Measurements from ENCODE around the gene AKR1C1.
"Not testable (repeated sequence)": the region's sequence is repeated elsewhere in the genome, so short reads cannot be mapped to it uniquely, and the experiment has no call there.

Gene AKR1C1

DNA sequence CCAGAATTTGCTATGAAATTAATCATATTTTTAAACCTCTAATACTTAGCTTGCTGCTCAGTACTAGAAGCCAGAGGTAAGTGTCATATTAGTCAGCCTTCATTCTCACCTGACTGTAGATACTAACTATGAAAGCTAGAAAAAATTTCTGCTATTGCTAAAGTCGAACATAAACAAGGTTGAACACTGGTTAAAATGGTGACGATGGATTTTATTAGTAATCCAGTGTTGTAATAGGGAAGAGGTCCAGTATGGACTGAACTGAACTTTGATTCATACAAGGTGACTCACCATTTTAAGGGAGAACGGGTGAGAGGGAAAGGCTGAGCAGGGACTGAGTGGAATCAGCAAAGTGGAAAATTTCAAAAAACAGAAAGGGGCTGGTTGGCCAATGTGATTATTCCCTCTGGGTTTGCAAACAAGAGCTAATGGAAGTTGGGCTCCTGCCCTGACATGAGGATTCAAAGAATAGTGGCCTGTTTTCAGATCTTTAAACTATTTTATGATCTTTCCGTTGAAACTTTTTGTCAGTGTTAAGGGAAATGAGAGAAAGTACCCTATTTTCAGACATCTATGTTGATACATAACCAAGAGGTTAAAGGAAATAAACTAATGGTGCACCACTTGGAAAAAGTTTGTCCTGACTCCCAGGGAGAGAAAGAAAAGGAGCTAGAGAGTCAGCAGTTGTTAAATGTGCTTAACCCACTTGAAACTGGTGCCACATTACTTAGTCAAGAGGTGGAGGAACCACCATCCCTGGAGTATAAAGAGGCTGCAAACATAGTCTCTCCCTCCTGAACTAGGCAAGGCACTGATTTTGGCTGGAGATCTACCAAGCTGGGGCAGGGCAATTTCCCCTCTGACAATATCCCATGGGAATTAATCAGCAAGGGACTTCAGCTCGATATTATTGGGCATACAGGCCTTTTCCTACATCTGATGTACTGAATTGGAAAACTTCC, 15.3 kb upstream of the AKR1C1 start:
- peak; percentile 95 for DNase-seq (ENCODE audit: low read depth)

DNA sequence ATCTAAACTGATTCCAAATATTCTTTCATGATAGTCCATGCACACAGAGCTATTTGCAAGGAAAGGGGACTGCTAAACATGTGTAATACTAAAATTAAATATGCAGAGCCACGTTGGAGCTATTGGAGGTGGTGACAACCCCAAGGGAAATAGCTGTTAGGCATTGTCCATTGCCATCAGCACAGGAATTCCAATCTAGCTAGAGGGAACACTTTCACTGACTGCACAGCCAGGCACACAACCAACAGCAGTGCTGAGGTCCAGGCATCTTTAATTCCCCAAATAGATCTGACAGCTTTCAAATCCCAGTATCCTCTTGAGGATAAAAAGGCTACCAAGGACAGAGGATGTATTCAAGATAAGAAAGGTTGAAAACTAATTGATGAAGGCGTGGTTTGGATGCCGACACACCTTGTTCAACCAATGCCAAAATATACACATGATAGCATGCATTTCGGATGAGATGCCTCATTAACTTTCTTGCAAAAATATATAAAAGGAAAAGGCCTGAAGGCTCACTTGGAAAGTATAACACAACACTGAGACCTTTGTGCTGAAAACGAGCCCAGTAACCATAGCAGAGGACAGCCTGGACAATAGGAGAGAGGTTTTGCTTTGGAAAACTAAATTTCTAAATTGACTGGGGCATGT, 11.6 kb upstream of the AKR1C1 start:
- not testable (repeated sequence) for DNase-seq (ENCODE audit: low read depth)

DNA sequence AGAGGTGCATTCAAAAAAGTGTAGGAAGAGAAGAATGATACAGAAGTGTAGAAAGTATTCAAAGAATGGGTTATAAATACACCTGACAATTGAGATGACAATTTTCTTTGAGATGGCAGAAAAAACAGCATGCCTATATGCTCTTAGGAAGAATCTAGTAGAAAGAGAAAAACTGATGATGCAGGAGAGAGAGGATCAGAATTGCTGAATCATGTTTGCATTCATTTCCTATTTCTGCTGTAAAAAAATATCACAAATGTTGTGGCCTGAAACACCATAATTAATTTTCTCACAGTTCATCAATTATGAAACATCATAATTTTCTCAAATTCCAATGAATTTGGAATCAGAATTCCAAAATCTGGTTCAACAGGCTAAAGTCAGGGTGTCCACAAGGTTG, 9.8 kb upstream of the AKR1C1 start:
- DNase-seq (ENCODE audit: low read depth), result no peak

DNA sequence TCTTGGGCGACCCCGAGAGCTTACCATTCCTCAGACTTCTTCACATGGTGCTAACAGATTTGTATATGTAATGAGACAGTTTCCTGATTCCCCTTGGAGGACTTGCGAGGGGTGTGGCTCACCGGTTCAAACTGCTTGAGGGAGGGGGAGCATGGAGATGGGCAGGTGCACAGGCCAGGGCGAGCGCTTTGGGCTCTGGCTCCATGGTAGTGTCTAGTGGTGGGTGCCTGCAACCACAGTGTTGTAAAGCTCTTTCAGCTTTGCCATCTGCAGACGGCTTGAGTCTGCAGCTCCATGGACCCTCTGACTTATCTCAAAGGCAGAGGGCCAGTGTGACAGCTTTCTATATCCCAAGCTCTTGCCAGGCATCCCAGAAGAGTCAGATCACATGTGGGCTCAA, 7.1 kb upstream of the AKR1C1 start:
- not testable (repeated sequence) for DNase-seq (ENCODE audit: low read depth)

DNA sequence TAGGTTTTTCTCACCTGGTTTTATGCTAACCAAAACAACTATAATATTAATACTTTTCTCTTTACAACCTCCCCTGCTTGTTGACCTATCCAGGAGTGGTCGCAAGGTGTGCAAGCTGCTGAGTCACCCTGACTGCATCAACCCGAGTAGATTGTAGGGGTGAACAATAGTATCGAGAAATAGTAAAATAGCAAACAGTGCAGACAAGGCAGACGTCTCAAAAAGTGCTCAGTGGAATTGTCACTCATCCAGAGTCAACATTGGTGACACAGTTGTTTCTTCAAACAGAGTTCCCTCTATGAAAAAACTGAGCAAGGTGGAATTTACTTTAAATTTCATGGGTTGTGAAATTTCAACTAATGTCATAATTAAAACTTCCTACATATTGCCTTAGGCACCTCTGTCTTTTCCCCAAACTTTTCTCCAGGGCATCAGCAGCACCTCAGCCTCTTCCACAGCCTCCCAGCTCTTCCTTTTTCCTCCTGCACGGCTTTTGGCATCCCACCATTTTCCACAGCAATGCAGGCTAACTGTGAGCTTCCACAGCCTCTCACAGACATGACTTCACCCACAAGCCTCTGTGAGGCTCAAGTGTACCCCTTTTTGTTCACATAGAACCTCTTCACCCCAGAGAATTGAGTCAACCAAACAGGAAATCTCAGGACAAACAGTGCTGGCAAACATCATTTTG, 6.1 kb upstream of the AKR1C1 start:
- DNase-seq (ENCODE audit: low read depth), result not testable (repeated sequence)

DNA sequence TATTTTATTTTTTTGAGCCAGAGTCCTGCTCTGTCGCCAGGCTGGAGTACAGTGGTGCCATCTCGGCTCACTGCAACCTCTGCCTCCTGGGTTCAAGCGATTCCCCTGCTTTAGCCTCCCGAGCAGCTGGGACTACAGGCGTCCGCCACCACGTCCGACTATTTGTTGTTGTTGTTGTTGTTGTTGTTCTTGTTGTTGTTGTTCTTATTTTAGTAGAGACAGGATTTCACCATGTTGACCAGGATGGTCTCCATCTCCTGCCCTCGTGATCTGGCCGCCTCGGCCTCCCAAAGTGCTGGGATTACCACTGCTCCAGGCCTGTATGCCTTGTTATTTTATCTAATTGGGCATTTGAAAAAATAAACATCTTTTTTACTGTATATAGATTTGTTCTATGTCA, 1.7 kb upstream of the AKR1C1 start:
- DNase-seq (ENCODE audit: low read depth), result not testable (repeated sequence)

DNA sequence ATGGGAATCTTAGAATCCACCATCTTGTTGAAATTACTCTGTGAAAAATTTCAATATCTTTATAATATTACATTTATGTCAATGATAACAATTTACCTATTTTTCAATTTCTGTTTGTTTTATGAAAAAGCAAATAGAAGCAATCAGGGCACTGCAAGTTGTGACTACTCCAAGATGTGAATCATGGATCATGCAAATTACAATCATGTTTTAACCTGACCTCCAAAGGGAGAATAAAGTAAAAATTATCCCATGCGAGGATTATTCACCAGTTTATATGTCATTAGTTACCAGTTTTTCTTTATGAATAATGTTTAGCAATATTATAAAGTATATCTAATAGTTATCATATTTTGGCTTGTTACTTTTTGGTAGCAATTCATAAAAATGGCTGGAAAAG, 907 bp upstream of the AKR1C1 start:
- not testable (repeated sequence) for DNase-seq (ENCODE audit: low read depth)

DNA sequence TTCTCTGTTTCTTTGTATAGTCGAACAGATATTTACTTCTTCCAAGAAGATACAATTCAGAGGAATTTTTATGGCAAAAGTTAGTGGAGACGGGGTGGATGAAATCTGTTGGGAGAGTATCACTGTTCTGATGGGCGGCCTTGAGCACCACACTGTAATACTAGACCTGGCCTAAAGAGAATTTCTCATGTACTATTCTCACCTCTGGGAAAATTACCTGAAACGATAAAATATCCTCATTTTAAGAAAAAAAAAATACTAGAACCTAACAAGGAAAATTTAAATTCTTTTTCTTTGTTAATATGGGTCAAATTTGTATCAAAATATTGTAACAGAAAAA, 570 bp downstream of the AKR1C1 start:
- not testable (repeated sequence) for DNase-seq (ENCODE audit: low read depth)

DNA sequence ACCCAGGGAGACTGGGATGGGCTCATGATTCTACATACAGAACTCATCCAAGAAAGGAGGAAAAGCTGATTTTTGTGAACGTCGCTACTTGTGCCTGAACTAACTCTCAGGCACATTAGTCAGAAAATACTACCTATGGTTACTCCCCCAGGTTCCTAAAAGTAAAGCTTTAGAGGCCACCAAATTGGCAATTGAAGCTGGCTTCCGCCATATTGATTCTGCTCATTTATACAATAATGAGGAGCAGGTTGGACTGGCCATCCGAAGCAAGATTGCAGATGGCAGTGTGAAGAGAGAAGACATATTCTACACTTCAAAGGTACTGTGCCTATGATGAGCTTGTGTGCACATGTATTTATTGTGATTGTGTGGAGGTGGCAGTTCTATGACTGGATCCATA, 2.5 kb downstream of the AKR1C1 start:
- not testable (repeated sequence) for DNase-seq (ENCODE audit: low read depth)

DNA sequence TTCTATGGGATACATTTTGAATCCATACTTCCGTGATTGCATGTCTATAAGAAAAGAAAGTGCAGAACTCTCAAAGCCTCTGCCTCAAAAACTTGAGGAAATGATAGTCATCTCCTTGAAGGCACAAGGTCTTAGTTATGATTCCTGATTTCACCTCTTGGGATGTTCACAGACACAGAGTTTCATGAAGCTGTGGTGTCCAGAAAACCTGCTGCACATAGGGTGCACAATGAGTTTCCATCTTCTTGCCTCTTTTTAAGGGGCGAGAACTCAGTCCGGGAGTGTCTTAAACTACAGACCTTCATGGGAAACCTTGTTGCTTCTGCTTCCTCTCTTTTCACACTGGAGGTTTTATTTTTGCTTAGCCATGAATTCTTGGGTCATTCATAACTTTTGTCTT, 4.0 kb downstream of the AKR1C1 start:
- not testable (repeated sequence) for DNase-seq (ENCODE audit: low read depth)

DNA sequence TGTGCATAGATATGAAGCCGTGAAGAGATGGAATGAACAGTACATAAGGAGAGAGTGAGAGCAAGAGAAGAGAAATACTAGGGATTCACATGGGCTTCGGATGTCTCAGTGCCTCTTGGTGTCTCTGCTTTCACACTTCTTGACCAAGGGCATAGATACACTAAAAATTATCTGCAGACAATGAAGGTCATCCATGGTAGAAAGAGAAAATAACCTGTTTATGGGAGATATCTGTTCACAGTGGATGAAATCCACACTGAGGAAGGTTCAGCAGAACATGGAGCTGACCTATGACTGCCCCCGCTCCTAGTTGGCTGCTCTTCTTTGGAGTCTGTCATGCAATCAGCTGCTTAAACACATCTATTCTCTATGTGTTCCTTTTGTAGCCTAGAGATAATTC, 6.1 kb downstream of the AKR1C1 start:
- not testable (repeated sequence) for DNase-seq (ENCODE audit: low read depth)

DNA sequence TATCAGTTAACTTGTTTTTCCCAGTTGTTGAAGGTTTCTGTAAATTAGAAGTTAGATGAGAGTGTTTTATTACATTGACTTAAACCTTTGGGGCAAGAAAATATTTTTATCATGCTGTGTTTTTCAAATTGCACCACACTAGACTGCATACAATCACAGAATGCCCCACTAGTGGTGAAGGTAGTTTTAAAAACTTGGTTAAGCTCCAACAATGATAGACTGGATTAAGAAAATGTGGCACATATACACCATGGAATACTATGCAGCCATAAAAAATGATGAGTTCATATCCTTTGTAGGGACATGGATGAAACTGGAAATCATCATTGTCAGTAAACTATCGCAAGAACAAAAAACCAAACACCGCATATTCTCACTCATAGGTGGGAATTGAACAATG, 7.1 kb downstream of the AKR1C1 start:
- DNase-seq (ENCODE audit: low read depth), result not testable (repeated sequence)

DNA sequence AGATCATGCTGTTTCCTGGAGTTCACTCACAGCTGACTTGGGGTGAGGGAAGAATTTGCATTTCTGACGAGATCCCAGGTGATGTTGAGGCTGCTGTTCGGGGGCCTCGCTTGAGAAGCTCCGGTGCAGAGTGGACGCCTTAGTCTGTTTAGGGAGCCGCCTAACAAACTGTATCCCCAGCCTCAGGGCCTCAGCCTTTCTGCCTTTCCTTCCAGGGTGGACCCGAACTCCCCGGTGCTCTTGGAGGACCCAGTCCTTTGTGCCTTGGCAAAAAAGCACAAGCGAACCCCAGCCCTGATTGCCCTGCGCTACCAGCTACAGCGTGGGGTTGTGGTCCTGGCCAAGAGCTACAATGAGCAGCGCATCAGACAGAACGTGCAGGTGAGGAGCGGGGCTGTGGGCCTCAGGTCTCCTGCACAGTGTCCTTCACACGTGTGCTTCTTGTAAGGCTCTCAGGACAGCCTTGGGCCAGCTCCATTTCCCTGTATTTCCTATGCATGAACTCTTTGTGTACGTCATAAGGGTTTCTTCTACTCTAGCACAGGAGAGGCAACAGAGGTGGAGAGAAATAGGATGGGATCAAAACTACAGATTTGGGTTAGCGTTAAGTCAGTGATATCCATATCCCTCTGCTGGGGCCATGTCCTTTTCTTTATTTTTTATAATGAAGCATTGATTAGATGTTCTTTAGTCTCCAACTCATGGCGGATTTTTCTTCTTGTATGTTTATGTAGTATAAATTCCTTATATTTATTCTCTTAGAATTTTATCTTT, 9.3 kb downstream of the AKR1C1 start:
- not testable (repeated sequence) for DNase-seq (ENCODE audit: low read depth)

DNA sequence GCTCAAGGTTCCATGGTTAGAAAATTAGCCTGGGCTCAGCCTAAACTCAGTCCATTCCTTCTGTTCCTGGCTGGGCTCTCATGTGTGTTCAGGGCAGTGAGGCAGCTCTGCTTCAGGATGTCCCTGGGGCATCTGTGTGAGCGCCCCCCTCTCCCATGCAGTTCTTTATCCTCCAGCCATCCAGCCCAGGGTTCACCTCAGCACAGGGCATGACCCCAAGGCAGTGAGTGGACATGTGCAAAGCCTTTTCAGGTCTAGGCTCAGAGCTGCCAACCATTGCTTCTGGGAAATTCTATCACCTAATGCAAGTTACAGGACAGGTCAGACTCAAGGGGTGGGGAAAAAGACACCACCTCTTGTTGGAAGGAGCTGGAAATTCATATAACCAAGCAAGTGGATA, 10.1 kb downstream of the AKR1C1 start:
- DNase-seq (ENCODE audit: low read depth), result not testable (repeated sequence)

DNA sequence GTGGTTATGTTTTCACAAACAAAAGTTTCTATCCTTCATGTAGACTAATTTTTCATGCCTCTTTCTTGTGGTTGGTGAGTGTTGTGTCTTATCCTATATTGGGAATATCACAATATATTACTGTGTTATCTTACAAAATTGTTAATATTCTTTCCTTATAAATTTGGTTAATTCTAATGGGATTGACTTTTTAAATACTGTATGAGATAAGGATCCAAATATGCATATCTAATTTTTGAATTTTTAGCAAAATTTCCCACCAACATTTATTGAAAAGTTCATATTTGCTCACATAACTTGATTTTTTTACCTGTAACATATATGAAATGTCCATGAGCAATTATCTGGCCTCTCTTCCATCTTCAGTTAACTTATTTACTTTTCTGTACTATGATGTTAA, 11.2 kb downstream of the AKR1C1 start:
- not testable (repeated sequence) for DNase-seq (ENCODE audit: low read depth)

DNA sequence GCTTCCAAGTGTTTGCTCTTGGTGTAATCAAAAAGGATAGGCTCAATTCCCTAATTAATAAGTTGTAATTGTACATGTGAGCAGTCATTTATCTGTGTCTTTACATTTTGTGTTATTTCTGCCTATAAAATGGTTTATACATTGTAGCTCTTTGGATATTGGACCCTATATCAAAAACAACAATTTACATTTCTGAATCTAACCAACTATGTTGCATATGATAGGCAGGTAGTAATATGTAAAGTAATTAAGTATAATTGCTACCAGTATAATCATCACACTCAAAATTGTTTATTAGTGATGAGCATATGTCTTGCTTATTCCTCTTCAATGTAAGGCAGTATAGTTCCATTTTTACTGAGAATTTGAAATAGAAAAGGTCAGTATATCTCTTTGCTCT, 13.8 kb downstream of the AKR1C1 start:
- no peak for DNase-seq (ENCODE audit: low read depth)

DNA sequence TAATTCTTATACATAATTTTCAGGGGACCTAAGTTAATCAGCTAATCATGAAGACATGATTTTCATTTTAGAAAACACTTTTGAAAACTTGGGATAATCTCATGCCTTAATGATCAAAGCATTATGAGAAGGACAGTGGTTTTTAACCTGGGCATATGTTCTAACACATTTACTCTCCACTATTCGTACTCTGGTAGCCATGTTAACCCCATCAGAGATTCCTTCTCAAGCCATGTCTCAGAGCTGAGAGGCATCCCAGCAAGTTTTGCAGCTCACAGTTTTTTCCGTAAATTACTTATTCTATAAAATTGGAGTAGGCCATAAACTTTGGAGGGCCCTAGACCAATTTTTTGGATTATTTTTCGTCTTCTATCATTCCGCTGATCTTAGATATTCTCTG, 15.7 kb downstream of the AKR1C1 start:
- no peak for DNase-seq (ENCODE audit: low read depth)

DNA sequence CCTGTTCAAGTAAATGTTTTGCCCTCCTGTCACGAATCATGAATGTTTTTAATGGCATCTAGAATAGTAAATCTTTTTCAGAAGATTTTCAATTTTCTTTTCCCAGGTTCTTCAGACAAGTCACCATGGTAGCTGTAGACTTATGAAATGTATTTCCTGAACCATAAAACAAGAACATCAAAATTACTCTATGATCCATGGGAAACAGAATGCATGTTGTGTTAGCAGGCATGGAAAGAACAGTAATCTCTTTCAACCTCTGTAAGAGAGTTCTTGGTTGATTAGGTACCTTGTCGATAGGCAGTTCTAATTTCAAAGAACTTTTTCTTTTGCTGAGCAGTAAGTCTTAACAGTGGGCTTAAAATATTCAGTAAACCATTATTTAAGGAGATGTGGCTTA, 17.6 kb downstream of the AKR1C1 start:
- no peak for DNase-seq (ENCODE audit: low read depth)

DNA sequence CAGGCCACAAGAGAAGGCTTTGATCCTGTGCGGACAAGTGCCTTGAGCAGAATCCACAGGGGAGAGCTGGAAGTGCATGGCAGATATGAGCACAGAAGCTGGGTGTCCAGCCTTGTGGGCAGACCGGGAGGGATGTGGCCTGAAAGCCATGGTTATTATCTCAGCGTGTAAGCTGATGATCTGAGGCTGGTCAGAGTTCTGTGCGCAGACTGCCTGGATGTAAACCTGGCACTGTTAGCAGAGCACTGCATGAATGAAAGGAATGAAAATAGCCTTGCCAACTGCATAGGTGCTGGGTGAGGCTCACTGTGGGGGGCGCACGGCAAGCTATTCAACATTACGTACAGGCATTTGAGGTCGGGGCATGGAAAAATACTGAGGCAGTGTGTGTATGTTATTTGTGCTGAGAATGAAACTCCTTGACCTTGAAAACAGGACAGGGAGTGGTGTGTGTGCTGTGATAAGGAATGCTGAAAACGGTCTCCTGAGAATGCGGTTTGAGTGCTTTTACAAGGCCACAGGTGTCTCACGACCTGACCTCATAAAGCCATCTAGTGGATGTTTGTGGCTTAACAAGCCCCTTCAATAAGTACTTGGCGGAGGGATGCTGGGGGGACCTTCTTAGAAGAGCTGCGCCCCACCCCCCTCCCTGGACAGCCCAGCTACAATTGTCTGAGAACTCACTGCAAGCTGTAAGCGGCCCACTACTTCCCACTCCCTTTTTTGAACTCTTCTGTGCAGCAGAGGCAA, 18.7 kb downstream of the AKR1C1 start:
- DNase-seq (ENCODE audit: low read depth), result peak; percentile 63

DNA sequence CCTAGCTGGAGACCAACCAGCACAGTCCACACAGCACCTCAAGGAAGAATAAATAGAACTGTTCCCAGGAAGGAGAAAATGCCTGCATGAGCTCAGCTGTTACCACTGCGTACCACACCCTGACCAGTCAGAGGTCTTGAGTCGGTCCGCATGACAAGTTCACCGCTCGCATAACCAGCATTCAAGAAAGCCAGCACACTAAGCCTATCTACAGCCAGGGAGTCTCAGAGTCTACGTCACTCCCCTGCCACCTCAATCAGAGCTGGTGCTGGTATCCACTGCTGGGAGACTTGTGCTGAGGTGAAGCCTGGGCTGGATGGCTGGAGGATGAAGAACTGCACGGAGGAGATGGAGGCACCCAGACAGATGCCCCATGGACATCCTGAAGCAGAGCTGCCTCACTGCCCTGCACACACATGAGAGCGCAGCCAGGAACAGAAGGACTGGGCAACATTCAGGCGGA, 19.6 kb downstream of the AKR1C1 start:
- DNase-seq (ENCODE audit: low read depth), result peak; percentile 30

DNA sequence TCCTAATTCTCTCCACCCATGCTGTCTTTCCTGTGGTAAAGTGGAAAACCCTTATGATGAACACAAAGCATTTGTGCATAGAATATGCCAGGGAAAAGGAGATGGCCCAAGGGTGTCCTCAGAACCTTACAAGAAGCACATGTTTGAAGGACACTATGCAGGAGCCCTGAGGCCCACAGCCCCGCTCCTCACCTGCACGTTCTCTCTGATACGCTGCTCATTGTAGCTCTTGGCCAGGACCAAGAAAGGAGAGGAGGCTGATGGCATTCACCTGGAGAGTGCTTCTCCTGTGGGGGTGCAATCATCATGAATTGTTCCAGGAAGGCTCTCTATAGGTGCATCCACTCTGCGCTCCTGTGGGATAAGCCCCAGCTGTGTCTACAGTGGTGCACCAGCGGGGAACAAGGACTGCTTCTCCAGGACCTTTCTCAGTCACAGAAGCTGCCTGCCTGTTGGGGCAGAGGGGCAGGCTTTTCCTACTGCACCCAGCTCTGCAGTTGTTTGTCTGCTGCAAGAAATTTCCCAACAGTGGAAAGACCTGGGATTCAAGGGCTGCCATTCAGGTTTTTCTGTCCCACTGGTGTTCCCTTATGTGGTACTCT, 20.5 kb downstream of the AKR1C1 start:
- DNase-seq (ENCODE audit: low read depth), result no peak
